8988T (cell line): ENCODE results near the gene ZNF484.
"Not testable (repeated sequence)": the region's sequence is repeated elsewhere in the genome, so short reads cannot be mapped to it uniquely, and the experiment has no call there.

Experiments used
- DNase-seq: peaks from one replicate; pipeline ENCODE4 v3.0.0; 2011

The ZNF484 gene

DNA sequence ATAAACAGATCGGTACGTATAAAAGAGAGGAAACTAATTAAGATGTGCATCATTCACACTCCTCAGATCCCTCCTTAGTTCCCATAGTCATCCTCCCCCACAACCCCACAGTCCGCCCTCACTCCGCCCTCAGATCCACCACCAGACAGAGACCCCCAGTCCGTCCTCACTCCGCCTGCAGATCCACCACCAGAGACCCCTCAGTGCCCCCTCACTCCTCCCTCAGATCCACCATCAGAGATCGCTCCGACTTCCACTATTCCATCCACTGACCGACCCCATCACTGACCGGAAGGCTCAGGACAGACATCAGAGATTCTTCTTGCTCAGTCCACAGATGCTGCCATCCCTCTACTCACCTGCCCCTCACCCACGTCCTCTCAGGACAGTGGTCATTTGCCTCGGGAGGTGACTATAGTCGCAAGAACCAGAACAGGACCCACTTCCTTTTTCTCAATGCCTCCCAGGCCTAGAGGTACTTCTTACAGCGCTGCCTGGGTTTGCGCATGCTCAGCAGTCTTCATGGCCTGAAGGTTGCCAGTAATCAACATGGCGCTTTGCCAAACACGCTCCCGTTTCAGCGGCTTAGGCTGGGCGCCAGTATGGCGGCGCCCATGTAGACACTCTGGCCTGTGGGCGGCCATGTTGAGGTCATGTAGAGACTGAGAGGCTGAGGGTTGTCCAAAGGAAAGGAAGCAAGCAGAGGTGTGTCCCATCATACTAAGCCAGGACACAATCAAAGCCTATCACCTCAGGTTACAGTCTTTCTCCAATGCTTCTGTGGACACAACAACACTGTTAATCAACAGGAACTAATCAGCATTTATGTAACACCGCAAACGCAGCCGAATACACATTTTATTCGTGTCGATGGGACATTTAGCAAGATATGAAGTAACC, at the start of gene ZNF484:
ZNF484 (minus strand) TSS at position 508 of the 900 bp plus-strand sequence. CDS start 3,009 bp downstream, outside the sequence.
- peak; percentile 59 for DNase-seq

DNA sequence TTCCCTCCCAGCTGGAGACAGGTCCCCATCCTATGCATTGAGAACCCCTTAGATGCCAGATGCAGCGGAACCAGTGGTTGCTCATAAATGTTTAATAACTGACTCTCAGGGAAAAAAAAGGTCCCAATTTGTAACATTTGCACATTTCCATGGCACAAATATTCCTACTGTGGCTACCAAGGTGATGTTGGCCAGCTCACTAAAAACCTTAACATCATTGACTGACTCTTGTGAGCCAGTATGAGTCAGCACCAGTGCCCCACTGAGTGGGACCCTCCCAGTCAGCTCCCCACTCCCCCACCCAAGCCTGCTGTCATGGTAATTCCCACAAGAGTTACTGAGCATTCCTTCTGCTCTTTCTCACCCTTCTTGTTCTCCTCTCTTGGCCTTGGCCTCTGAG, 42.6 kb upstream of the ZNF484 start:
- no peak for DNase-seq

DNA sequence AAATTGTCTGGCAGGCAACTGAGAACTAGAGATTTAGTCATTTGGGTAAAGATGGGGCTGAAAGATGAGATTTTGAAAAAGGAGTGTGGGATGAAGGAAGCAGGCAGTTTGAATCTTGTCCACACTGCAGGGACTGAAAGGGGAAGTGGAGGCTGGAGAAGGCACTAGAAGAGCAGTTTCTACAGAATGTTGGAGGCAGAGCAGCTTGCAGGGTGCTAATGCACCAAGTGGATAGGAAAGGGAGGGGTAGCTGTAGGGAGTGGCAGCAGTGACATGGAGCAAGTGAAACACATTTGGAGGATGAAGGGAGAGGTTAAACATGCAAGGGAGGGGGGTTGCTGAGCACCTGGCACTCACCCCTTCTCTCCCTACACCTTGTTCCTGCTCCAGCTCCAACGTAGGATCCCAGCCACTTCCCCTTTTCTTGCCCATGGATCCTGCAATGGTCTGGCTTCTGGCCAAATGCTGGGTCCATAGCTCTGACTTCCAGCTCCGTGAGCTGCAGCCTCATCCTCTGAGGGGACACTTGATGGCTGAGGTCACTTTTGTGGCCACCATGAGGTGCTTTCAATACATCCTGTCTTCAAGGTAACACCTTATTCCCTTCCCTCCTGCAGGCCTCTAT, 39.5 kb upstream of the ZNF484 start:
- DNase-seq: no peak

DNA sequence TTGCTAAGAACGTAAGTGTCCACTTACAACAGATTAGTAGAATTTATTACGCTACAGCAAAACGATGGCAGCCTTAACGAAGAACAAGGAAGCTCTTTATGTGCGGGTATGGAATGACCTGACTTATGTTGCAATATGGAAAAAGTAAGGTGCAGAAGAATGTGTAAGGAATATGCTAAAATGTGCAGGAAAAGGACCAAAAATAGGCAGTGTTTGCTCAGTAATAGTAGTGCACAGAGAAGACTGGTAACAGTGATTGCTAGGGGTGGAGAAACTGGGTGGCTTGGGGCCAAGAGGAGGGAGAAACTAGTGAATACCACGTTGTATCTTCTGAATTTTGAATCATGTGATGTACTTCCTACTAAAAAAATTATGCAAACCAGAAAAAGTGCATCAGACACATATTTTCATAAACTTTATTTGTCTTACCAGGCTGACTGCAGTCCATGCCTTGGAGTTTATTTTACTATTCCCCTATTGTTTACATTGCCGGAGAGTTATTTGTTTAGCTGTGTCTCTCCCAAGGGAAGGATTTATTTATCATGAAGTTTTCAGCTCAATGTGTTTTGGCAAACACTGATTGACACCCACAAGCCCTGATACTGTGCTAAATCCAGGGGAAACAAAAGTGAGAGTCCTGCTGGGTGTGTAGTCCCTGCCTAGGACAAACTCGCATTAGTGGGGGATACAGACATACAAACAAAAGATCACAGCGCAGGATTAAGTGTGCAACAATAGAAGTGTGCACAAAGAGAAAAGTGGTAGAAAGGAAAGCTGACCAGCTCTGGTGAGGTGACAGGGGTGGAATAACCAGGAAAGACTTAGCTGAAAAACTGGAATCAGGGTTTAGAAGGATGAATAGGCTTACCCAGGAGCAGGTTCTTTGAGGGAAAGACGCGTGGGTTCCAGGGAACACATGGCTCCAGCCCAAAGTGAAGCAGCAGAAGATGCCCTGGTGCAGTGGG, 34.0 kb upstream of the ZNF484 start:
- no peak for DNase-seq

DNA sequence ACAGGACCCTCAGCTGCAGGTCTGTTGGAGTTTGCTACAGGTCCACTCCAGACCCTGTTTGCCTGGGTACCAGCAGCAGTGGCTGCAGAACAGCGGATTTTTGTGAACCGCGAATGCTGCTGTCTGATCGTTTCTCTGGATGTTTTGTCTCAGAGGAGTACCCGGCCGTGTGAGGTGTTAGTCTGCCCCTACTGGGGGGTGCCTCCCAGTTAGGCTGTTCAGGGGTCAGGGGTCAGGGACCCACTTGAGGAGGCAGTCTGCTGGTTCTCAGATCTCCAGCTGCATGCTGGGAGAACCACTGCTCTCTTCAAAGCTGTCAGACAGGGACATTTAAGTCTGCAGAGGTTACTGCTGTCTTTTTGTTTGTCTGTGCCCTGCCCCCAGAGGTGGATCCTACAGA, 27.3 kb upstream of the ZNF484 start:
- not testable (repeated sequence) for DNase-seq

DNA sequence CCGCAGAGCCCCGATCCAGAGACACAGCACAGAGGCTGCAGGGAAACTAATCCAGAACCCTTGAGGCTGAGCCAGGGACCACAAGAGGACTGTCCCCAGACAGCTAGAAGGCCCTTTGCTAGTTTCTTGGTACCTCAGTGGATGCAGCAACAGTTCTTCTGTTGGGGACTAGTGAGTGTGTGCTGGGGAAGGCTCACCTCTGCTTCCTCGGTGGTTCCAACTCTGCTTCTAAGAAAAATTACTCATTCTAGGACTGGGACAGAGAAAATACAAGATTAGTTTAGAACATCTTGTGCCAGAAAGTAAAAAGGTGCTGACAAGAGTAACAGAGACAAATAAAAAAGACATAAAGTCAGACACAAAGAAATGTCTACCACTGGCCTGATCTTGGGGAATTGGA, 19.5 kb upstream of the ZNF484 start:
- no peak for DNase-seq

DNA sequence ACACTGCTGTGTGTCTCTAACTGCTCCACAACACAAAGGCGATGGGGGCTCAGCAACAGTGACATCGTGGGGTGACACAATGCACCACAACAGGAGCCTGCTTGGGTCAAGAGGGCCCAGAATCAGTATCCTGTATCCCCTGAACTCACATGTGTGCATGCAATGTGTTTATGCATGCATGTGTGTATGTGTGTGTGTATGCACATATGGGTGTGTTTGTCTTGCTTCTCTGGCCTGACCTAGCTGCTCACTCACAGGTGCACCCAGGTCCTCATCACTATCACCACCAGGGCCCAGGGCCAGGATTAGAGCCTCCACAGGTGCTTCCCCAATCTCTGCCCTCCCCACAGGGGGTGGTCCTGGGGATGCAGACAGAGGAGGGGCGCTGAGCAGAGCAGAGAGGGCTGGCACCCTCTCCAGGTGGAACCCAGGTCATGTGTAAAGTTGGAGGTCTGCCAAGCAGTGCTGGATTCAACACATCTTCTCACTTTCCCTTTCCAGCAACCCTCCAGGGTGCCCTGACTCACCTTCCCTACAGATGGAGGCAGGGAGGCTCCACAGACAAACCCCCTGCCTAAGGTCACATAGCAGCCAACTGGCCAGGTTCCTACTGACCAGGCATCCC, 18.1 kb upstream of the ZNF484 start:
- no peak for DNase-seq

DNA sequence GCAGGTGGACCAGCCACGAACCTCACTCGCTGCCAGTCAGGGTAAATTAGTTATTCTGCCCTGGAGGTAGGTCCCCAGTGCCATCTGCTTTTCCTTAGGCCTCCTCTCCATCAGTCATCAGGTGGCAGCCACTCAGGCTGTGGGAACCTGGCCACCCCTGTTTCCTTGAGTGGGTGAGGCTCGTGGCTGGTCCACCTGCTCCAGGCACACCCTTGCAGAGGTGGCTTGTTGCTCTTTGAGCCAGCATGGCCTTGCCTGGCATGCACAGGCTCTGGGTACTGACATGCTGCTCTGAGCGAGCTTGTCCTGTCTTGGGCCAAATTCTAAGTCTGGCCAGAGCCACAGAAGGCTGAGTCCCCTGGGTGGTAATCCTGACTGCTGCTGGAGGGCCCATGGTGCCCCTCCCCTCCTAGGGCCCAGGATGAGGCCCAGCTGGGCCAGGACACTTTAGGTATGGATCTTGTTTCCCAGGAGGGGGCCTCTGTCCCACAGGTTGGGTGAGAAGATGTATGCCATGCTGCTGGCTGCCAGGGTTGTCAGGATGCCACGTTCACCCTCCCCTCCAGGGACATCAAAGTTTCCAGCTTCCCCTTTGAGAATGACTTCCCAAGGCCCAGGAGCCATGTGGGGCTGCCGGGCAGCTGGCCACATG, 17.0 kb upstream of the ZNF484 start:
- DNase-seq: no peak

DNA sequence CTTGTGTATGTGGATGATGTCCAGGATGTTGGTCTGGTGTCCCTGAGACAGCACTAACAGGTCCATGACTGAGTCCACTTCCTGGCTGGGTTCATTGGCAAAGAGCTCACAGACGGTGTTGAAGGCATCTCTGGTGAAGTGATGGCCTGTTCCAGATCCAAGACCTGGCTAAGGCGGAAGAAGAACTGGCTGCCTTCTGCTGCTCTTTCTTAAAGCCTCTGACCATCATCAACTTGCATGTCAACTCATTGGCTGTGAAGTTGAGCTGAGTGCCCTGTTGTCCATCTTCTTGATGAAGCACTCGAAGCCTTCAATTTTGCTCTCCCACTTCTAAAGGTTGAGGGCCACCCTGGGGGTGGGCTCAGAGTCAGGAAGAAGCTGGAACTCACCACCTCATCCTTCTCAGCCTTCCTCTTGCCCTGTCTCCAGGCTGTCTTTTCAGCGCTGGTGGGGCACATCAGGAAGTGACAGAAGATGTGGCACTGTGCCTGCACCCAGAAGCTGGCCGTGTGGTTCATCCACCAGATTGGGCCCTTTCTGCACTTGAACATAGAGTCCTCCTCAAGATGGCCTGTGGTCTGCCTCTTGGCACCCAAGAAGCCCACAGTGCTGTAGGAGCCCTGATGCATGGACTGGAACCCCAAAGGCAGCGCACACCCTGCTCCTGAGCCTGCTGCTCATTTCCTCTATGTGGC, 16.2 kb upstream of the ZNF484 start:
- not testable (repeated sequence) for DNase-seq

DNA sequence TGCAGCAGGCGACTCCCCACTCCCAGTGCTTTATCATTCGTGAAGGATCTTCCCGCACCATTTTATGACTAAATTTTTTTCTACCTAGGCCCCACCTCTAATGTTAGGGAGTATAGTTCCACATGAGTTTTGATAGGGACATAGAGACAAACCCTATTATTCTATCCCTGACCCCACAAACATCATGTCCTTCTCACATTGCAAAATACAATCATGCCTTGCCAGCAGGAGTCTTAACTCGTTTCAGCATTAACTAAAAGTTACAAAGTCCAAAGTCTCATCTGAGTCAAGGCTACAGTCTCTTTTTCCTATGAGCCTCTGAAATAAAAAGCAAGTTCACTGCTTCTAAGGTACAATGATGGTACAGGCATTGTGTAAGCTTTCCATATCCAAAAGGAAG, 14.4 kb upstream of the ZNF484 start:
- DNase-seq: not testable (repeated sequence)

DNA sequence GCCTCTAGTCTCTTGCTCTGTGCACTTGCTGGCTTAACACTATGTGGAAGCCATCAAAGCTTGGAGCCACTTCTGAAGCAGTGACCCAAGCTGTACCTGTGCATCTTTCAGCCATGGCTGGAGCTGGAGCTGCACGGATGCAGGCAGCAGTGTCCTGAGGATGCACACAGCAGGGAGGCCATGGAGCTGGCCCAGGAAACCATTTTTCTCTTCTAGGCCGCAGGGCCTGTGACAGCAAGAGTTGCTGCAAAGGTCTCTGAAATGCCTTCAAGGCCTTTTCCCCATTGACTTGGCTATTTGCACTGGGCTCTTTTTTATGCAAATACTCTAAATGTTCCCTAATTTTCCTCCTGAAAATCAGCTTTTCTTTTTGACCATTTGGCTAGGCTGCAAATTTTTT, 12.9 kb upstream of the ZNF484 start:
- no peak for DNase-seq

DNA sequence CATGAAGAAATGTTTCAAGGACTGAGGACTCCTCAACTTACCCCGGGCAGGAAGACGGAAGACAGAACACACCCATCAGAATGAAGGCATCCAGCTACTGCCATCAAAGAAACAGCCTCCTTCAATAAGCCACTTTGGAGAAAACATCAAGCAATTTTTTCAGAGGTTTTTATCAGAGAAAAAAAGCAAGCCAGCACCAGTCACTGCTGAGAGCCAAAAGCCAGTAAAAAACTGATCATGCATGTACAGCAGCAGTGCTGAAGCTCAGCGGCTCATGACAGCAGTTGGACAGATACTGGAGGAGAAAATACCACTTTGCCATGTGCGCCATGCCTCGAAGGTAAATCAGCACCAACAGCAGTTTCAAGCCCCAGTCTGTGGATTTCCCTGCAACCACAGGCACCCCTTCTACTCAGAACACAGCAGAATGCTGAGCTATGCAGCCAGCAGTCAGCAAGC, 10.1 kb upstream of the ZNF484 start:
- DNase-seq: no peak

DNA sequence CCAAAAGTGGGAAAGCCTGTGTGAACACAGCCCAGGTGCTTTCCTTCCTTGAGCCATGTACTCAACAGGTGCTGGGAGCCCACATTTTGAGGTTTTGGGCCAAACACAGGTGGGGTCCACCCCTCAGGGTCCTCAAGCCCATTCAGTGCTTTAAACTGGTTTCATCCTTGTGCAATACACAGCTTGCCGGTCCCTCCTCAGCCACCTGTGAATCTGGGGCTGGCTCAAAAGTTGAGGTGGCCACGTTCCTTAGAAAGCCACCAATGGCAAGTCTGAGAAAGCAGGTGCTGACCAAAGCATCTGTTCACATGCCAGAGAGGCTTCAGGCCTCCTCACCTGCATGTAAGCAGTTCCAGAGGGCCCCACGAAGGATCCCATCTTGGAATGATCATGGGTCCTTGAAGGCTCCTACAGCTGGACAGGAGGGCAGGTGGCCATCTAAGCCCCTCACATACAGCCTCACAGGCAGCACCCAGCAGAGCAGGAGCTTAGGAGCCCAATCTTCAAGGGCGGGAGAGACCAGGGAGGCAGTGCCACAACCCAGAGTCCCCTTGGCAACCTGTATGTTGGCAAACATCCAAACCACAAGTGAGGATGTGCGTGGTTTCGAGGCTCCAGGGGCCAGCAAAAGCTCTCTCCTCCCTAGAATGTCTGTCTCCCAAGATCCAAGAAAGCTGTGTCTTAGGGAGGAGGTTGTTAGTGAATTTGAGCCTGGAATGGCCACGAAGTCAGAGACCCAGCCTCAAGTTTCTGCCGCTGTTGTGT, 9.2 kb upstream of the ZNF484 start:
- not testable (repeated sequence) for DNase-seq

DNA sequence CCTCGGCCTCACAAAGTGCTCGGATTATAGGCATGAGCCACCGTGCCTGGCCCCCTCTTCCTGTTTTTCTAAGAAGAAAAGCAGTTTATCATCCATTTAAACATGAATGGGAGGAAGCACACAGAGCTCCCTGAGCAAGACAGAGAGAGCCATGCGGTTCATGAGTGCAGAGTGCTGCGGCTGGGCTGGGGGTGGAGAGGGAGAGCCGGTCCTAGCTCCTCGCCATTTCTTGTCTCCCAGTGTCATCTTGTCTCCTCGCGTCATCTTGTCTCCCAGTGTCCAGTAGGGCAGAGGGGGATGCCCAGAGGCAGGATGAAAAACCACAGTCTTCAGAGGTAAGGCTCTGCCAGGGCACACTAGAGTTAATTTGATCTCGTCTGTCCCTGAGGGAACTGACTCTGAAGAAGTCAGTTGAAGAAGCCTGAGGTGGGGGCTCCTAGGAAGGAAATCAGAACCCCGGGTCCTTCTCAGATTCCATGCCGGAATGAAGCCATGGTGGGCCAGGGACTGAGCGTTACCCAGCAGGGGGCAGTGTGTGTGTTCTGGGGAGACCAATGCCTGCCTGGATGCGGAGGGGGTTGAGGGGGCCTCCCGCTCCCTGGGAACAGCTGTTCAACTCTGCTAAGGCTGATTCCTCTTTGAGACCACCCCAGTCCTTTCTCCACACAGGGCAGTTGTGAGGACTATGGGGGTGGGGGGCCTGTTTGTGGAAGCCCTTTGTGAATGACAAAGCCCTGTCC, 6.0 kb upstream of the ZNF484 start:
- DNase-seq: not testable (repeated sequence)

DNA sequence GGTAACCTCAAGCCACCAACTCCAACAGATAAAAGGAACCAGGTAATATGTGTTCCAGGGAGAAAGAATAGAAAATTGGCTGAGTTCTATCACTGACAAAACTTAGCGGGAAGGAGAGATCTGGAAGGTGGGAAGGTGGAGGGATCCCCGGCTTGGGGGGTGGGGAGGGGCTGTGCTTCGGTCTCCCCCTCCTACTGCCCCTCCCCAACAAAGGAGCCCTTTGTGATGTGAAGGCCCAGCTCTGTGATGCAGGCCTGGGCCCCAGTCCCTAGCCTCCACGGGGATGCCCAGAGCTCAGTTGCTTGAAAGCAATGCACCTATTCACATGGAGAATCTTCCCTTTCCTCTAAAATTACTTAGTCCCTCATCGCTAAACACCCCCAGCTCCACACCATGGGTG, 4.4 kb upstream of the ZNF484 start:
- no peak for DNase-seq

DNA sequence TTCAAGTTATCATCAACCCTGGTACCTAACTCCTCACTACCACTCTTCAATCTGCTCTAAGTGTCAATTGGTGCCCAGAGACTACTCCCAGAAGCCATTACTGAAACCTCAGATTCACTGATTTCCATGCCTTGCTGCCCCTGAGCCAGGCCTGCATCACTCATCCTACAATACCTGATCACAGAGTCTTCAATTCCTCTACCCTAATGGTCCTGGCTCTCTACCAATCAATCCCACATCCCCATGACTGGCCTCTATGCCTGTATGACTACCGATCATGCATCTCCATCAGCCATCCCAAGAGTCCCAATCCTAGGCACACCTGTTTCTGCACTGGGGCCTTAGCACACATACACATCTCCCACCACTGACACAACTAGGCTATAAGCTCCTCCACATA, 2.5 kb downstream of the ZNF484 start:
- no peak for DNase-seq

DNA sequence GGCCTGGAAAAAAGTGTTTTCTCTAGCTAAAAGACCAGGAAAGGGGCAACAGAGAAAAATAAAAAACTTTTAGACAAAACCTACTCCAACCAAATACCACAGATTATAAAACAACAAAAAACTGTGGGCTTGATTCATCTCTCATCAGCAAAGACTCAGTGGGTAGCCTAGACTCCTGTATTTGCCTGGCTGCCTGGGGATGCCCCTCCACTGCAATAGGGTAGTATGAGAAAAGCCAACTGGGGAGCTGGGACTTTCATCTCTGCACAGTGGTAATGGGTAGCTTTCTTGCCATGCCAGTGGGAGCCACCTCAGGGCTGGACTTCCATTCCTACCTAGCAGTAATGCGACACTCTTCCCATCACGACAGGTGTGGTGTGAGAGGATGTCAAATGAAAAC, 7.5 kb downstream of the ZNF484 start:
- DNase-seq: no peak

DNA sequence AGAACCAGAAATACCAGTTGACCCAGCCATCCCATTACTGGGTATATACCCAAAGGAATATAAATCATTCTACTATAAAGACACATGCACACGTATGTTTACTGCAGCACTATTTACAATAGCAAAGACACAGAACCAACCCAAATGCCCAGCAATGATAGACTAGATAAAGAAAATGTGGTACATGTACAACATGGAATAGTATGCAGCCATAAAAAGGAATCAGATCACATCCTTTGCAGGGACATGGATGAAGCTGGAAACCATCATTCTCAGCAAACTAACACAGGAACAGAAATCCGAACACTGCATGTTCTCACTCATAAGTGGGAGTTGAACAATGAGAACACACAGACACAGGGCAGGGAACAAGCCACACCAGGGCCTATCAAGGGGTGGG, 11.2 kb downstream of the ZNF484 start:
- not testable (repeated sequence) for DNase-seq

DNA sequence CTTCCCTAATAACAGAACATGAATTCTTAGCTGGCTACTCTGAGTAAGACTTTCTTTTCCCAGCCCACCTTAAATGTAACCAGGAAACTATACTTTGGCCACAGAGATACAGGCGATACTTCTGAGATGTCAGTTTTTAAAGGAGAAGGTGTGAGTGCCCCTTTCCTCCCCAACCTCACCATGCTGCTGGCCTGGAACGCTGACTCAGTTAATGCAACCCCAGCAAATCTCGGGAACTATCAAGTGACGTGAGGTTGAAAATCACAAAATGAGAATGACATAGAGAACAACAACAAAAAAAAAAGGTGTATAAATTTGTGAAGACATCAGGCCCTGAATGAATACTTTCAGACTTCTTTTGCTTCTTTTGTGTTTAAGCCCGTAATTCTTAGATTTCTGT, 13.7 kb downstream of the ZNF484 start:
- no peak for DNase-seq

DNA sequence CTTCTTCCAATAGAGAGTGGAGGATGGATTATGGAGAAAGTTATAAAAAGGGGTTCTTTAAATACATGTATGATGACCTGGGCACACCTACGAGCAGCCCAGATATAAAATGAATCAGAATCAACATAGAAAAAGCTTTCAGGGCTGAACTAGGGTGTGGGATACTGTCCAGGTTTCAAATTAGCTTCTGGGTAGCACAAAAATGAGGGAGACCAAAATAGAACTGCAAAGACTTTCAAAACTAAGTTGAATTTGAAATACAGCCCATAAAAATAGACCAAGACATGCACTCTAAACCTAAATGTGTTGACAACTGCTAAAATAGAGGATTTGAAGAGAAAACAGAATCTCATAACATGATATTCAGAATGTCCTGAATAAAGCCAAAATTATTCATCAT, 17.0 kb downstream of the ZNF484 start:
- no peak for DNase-seq
